Hepatocyte (in vitro differentiated cells): ENCODE data around the gene FSIP1. TPM values are rescaled to one million over a fixed set of nuclear protein-coding genes. Genes with fewer than 3 reads are reported as not detected.

Experiments used
- DNase-seq: peaks from one replicate; pipeline ENCODE4 v3.0.0-alpha.2; 2016; ENCODE audit warnings: low spot score
- H2AFZ ChIP-seq: fragments of 200-600 bp; sonication (generic); 2 replicates; pipeline ENCODE4 v1.6.0; 2016; ENCODE audit warnings: antibody characterized with exemption, mild to moderate bottlenecking
- H3K27ac ChIP-seq: fragments of 200-600 bp; sonication (generic); 2 replicates; pipeline ENCODE4 v1.5.1; 2016; ENCODE audit warnings: mild to moderate bottlenecking
- H3K27me3 ChIP-seq: fragments of 200-600 bp; sonication (generic); 2 replicates; pipeline ENCODE4 v1.6.1; 2016
- H3K36me3 ChIP-seq: fragments of 200-600 bp; sonication (generic); replicated peaks from 2 replicates; pipeline ENCODE4 v1.5.1; 2016; ENCODE audit warnings: low read depth; ENCODE audit not compliant: insufficient read depth
- H3K4me1 ChIP-seq: fragments of 200-600 bp; sonication (generic); 2 replicates; pipeline ENCODE4 v1.5.1; 2016; ENCODE audit warnings: mild to moderate bottlenecking, moderate library complexity; ENCODE audit not compliant: insufficient read depth
- H3K4me2 ChIP-seq: fragments of 200-600 bp; sonication (generic); 2 replicates; pipeline ENCODE4 v1.6.0; 2016
- H3K4me3 ChIP-seq: fragments of 200-600 bp; sonication (generic); 2 replicates; pipeline ENCODE4 v1.5.1; 2016; ENCODE audit warnings: mild to moderate bottlenecking
- H3K79me2 ChIP-seq: fragments of 200-600 bp; sonication (generic); 2 replicates; pipeline ENCODE4 v1.6.0; 2017; ENCODE audit warnings: mild to moderate bottlenecking
- H3K9me2 ChIP-seq: fragments of 200-600 bp; sonication (generic); replicated peaks from 2 replicates; pipeline ENCODE4 v1.6.0; 2017; ENCODE audit warnings: mild to moderate bottlenecking; ENCODE audit not compliant: insufficient read depth
- H3K9me3 ChIP-seq: fragments of 200-600 bp; sonication (generic); 2 replicates; pipeline ENCODE4 v1.5.1; 2016; ENCODE audit warnings: low read depth, mild to moderate bottlenecking
- H4K20me1 ChIP-seq: fragments of 200-600 bp; sonication (generic); 2 replicates; pipeline ENCODE4 v1.6.0; 2016; ENCODE audit warnings: mild to moderate bottlenecking; ENCODE audit not compliant: insufficient read depth, poor library complexity, severe bottlenecking
- EZH2 ChIP-seq: fragments of 200-600 bp; sonication (generic); IDR thresholded peaks from 2 replicates; pipeline ENCODE4 v1.6.1; 2016; ENCODE audit warnings: antibody characterized with exemption, mild to moderate bottlenecking, borderline replicate concordance
- EZH2phosphoT487 ChIP-seq: fragments of 200-600 bp; sonication (generic); IDR thresholded peaks from one replicate; pipeline ENCODE4 v1.6.1; 2018; ENCODE audit warnings: antibody characterized with exemption, mild to moderate bottlenecking, low read depth, moderate library complexity; ENCODE audit not compliant: unreplicated experiment, severe bottlenecking
- WGBS: methylation state at CpG from one replicate; pipeline ENCODE4 v1.1.6; 2016; ENCODE audit warnings: low lambda C conversion rate; ENCODE audit errors: missing lambda C conversion rate; 5-methylcytosine and 5-hydroxymethylcytosine counted together
- polyA plus RNA-seq: library from polyadenylated mRNA; unstranded; fragments of >200 nt; fragmentation: Nextera tagmentation; extraction: Ambion mirVana; gene quantifications from 2 replicates; pipeline ENCODE4 v1.2.1, GENCODE V29; 2016
- total RNA-seq: library from RNA; depleted of rRNA; stranded (reverse); fragments of >200 nt; gene quantifications from 2 replicates; pipeline ENCODE4 v1.2.3, GENCODE V29; 2014
- TF ChIP-seq, protein P1 (sequence below): fragments of 200-600 bp; sonication (generic); IDR thresholded peaks from 2 replicates; pipeline ENCODE4 v1.5.1; 2016; ENCODE audit warnings: antibody characterized with exemption, mild to moderate bottlenecking; ENCODE audit not compliant: poor library complexity

Gene FSIP1
- total and polyA plus RNA-seq, 2 experiments from 2014 or later = 0.60 to 0.79 TPM

GRCh38 chr15:39555885-39556284 is 226.8 kb downstream of the FSIP1 start:
- Histone ChIP-seq H3K9me2 (no peaks in the 10 kb centered on the region), H3K9me3 (no peaks in the 10 kb centered on the region), H4K20me1 (no peaks in the 10 kb centered on the region), H3K27me3 (no peaks in the 10 kb centered on the region), H3K4me1 (peaks cover 8% of the 10 kb centered on the region), H3K27ac (peak overlapping the region; percentile 27), H2AFZ (no peak overlapping the region), H3K79me2 (no peaks in the 10 kb centered on the region), H3K4me2 (no peak overlapping the region), H3K36me3 (no peaks in the 10 kb centered on the region), H3K4me3 (no peak overlapping the region)
- WGBS = 80% methylated on average over 4 of the region's 4 CpGs
- DNase-seq = no peak
- TF ChIP-seq EZH2phosphoT487 = no peak
- TF ChIP-seq, protein P1, sequence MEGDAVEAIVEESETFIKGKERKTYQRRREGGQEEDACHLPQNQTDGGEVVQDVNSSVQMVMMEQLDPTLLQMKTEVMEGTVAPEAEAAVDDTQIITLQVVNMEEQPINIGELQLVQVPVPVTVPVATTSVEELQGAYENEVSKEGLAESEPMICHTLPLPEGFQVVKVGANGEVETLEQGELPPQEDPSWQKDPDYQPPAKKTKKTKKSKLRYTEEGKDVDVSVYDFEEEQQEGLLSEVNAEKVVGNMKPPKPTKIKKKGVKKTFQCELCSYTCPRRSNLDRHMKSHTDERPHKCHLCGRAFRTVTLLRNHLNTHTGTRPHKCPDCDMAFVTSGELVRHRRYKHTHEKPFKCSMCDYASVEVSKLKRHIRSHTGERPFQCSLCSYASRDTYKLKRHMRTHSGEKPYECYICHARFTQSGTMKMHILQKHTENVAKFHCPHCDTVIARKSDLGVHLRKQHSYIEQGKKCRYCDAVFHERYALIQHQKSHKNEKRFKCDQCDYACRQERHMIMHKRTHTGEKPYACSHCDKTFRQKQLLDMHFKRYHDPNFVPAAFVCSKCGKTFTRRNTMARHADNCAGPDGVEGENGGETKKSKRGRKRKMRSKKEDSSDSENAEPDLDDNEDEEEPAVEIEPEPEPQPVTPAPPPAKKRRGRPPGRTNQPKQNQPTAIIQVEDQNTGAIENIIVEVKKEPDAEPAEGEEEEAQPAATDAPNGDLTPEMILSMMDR = no peak
- TF ChIP-seq EZH2 = no peak

DNA sequence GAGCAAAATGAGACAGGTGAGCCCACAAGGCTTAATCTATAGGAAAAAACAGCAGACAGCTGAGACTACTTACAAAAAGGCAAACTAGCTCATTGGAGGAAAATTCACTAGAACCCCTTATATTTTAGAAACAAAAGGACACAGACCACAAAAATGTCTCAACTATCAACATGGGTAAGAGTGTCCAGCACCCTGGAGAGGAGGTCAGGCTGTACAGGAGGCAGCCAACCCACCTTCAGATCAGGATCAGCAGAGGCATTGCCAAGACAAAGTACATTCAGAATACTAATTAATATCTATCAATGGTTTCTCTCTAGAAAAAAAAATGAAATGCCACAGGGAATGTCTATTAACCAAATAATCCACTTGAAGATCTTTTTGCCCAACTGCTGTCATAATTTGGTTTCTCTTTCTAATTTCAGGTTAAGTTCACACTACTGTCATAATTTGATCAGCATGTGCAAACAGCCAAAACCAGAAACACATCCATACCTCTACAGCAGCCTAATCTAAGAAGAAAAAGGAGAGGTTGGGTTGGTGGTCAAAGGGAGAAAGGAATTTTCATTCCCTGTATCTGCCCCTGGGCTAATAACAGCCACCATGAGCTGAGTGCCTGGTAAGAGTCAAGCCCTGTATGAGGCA is 227.8 kb downstream of the FSIP1 start:
- no peak for TF ChIP-seq EZH2
- no peak for TF ChIP-seq EZH2phosphoT487
- TF ChIP-seq, protein P1 = no peak
- Histone ChIP-seq H3K4me2 (no peak overlapping the region), H2AFZ (no peak overlapping the region), H3K9me3 (no peaks in the 10 kb centered on the region), H3K4me3 (no peak overlapping the region), H3K79me2 (no peaks in the 10 kb centered on the region), H3K36me3 (no peaks in the 10 kb centered on the region), H3K27me3 (no peaks in the 10 kb centered on the region), H3K27ac (no peak overlapping the region), H4K20me1 (no peaks in the 10 kb centered on the region), H3K9me2 (no peaks in the 10 kb centered on the region), H3K4me1 (peaks cover 8% of the 10 kb centered on the region)
- DNase-seq = no peak

DNA sequence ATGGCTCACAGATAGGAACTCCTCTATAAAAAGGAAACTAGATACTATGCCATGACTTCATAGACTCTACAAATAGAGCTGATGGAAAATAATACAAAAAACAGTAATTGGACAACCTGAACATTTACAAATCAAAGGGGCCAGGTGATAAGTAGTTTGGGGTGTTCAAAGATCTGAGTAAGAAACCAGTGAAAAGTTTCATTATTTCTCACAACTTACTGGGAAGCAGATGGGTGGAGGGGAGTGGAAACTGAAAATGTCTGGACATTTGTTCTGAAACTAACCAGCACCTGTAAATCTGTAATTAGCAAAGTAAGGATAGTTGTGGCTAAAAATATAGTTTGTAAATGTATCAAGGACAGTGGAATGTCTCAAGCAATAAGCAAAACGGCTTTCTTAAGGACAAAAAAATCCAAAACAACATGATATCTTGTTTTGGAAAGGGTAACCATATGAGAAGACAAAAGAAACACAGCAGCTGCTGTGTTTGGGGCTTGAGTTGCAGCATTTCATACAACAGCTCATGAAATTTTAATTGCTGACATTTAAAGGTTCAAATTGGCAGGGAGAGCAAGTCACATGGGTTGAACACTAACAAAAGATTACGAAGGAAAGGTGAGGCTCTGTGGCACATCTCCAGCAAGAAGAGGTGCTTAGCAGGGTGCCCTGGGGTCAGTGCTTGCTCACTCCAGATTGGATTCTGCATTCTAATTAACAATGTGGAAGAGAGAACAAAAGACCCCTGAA is 228.5 kb downstream of the FSIP1 start:
- no peak for DNase-seq
- Histone ChIP-seq H3K9me2 (no peaks in the 10 kb centered on the region), H3K4me3 (no peak overlapping the region), H4K20me1 (no peaks in the 10 kb centered on the region), H2AFZ (no peak overlapping the region), H3K4me1 (peaks cover 8% of the 10 kb centered on the region), H3K9me3 (no peaks in the 10 kb centered on the region), H3K27ac (peak overlapping the region; percentile 41), H3K36me3 (no peaks in the 10 kb centered on the region), H3K27me3 (no peaks in the 10 kb centered on the region), H3K4me2 (no peak overlapping the region), H3K79me2 (no peaks in the 10 kb centered on the region)
- WGBS = 55% methylated on average over 2 of the region's 2 CpGs
- TF ChIP-seq, protein P1 = no peak
- TF ChIP-seq EZH2phosphoT487 (no peak), EZH2 (no peak)
